ENCODE results near the gene GULP1.

Gene GULP1

GRCh38 chr2:188506843-188507242, 215.2 kb downstream of the GULP1 start:
- no peak overlapping the region for H3K4me3 ChIP-seq (ENCODE audit: low read depth, low read length)
- no peak for DNase-seq (ENCODE audit: low read depth)
- TF ChIP-seq CTCF (IDR thresholded peaks at IDR 0.05; ENCODE audit: control insufficient read depth, extremely low read depth, insufficient read depth), result no peak

- peak; percentile 73 for DNase-seq (ENCODE audit: low read depth)
- H3K4me3 ChIP-seq (ENCODE audit: low read depth, low read length), result no peak overlapping the region
Measured at GRCh38 chr2:188511346-188511745, 219.7 kb downstream of the GULP1 start.

GRCh38 chr2:188512456-188512855, 220.8 kb downstream of the GULP1 start:
- peak; percentile 64 for DNase-seq (ENCODE audit: low read depth)
- no peak overlapping the region for H3K4me3 ChIP-seq (ENCODE audit: low read depth, low read length)
- TF ChIP-seq CTCF (IDR thresholded peaks at IDR 0.05; ENCODE audit: control insufficient read depth, extremely low read depth, insufficient read depth), result peak; percentile 47

More at GRCh38 chr2:188511346-188511745, 219.7 kb downstream of the GULP1 start:
- TF ChIP-seq CTCF (IDR thresholded peaks at IDR 0.05; ENCODE audit: control insufficient read depth, extremely low read depth, insufficient read depth), result no peak

DNA sequence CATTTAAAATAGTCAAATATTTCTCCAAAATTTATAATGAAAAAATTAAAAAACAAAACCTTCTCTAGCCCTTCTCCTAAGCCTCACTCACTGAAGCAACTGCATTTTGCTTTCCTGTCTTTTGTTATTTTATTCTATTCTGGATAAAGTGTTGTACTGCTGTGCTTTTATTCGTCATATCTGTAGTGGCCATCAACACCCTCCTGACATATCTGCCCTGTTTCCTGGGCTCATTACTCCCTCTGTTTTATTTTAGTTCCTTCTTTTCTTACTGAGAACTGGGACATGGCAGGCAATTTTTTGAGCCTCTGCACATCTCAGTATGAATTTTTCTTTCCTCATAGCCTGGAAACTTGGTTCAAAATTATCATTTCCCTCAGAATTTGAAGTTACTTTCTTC, 224.2 kb downstream of the GULP1 start:
- DNase-seq (ENCODE audit: low read depth), result no peak
- no peak for TF ChIP-seq CTCF (IDR thresholded peaks at IDR 0.05; ENCODE audit: control insufficient read depth, extremely low read depth, insufficient read depth)
- H3K4me3 ChIP-seq (ENCODE audit: low read depth, low read length), result no peak overlapping the region

GRCh38 chr2:188517549-188518215, 226.0 kb downstream of the GULP1 start:
- no peak for TF ChIP-seq CTCF (IDR thresholded peaks at IDR 0.05; ENCODE audit: control insufficient read depth, extremely low read depth, insufficient read depth)
- no peak overlapping the region for H3K4me3 ChIP-seq (ENCODE audit: low read depth, low read length)
- no peak for DNase-seq (ENCODE audit: low read depth)

DNA sequence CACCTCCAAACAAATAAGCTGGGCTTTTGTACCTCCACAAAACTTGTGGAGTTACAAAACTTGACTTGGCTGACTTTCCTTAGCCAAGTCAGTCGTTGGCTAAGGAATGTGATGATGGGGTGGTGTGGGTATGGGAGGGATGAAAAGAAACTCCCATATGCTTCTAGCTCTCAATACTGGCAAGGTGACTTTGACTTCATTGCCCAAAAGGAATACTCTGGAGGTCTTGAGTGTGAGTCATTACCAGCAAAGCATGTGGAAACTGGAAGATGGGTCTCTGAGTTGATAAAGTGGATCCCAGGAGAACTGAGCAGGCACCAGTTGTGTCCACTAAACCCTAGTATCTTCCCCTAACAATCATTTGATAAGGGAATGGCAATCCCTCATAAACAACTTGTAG, 226.7 kb downstream of the GULP1 start:
- no peak for TF ChIP-seq CTCF (IDR thresholded peaks at IDR 0.05; ENCODE audit: control insufficient read depth, extremely low read depth, insufficient read depth)
- DNase-seq (ENCODE audit: low read depth), result no peak
- H3K4me3 ChIP-seq (ENCODE audit: low read depth, low read length), result no peak overlapping the region

DNA sequence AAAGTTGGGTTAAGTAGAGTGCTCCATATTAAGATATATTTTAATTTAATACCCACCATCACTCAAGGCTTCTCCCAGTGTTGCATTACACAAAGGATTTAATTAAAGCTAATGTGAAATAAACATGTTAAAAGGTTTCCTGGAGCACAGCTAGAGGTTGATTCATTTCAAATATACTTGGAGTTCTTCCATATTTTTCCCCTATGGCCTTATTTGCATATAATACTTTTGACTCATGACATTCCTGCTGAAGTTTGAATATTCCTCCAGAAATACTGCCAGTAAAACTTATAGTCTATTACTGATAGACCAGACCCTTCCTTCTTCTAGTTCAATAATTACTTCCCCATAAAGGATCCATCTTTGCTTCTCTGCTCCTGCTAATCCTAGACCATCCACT, 227.5 kb downstream of the GULP1 start:
- no peak for TF ChIP-seq CTCF (IDR thresholded peaks at IDR 0.05; ENCODE audit: control insufficient read depth, extremely low read depth, insufficient read depth)
- DNase-seq (ENCODE audit: low read depth), result no peak
- no peak overlapping the region for H3K4me3 ChIP-seq (ENCODE audit: low read depth, low read length)
